Liver (tissue), 9 donors: Measurements from ENCODE around the gene SLC12A8. TPM values are rescaled to one million over a fixed set of nuclear protein-coding genes. Genes with fewer than 3 reads are reported as not detected.

ENCODE experiments used
- DNase-seq: peaks from one replicate; pipeline ENCODE4 v3.0.0-alpha.2; 2017; ENCODE audit warnings: low spot score
- H3K27ac ChIP-seq, 2 donors: one replicate each; pipeline ENCODE4 v1.7.0; 2013; ENCODE audit warnings: inconsistent platforms in 2 of 2, low read length in 2 of 2, control low read depth in 1 of 2, low read depth in 1 of 2, mild to moderate bottlenecking in 1 of 2
- H3K27me3 ChIP-seq, 4 donors: one replicate each; pipeline versions ENCODE4 v1.6.1 to v1.7.0; 2013; ENCODE audit warnings: low read length in 3 of 4, inconsistent platforms in 1 of 4, mild to moderate bottlenecking in 1 of 4, moderate library complexity in 1 of 4; ENCODE audit not compliant: control insufficient read depth in 4 of 4, insufficient read depth in 4 of 4
- H3K36me3 ChIP-seq, 4 donors: one replicate each; pipeline versions ENCODE4 v1.6.1 to v1.7.0; 2013; ENCODE audit warnings: low read length in 3 of 4, mild to moderate bottlenecking in 3 of 4, low read depth in 1 of 4, moderate library complexity in 1 of 4; ENCODE audit not compliant: control insufficient read depth in 4 of 4, insufficient read depth in 3 of 4
- H3K4me1 ChIP-seq, 4 donors: one replicate each; pipeline versions ENCODE4 v1.6.1 to v1.7.0; 2013; ENCODE audit warnings: low read length in 3 of 4, mild to moderate bottlenecking in 3 of 4, moderate library complexity in 1 of 4; ENCODE audit not compliant: control insufficient read depth in 4 of 4, insufficient read depth in 4 of 4
- H3K4me3 ChIP-seq, 3 donors: one replicate each; pipeline versions ENCODE4 v1.6.1 to v1.7.0; 2013; ENCODE audit warnings: low read length in 3 of 3, control low read depth in 1 of 3, low read depth in 1 of 3, mild to moderate bottlenecking in 1 of 3
- H3K9ac ChIP-seq, 2 donors: one replicate each; pipeline ENCODE4 v1.7.0; 2013; ENCODE audit warnings: low read length in 2 of 2, mild to moderate bottlenecking in 2 of 2, moderate library complexity in 2 of 2, control low read depth in 1 of 2, low read depth in 1 of 2
- H3K9me3 ChIP-seq, 4 donors: one replicate each; pipeline versions ENCODE4 v1.6.1 to v1.7.0; 2013; ENCODE audit warnings: low read length in 3 of 4; ENCODE audit not compliant: control insufficient read depth in 4 of 4
- ATF3 ChIP-seq: IDR thresholded peaks from 2 replicates; pipeline ENCODE4 v1.6.1; 2016; ENCODE audit warnings: antibody characterized with exemption
- CTCF ChIP-seq: fragments of 150-350 bp; IDR thresholded peaks from 2 replicates; pipeline ENCODE4 v1.5.1; 2017; ENCODE audit warnings: improper control_type of control experiment, low read depth, low read length; ENCODE audit not compliant: missing input control
- EGR1 ChIP-seq, 2 donors: IDR thresholded peaks; 2 replicates each; pipeline ENCODE4 v1.6.1; 2016 to 2018; ENCODE audit warnings: antibody characterized with exemption in 2 of 2, low read depth in 2 of 2
- FOXA1 ChIP-seq: IDR thresholded peaks from 2 replicates; pipeline ENCODE4 v1.6.1; 2016; ENCODE audit warnings: antibody characterized with exemption
- FOXA2 ChIP-seq: IDR thresholded peaks from 2 replicates; pipeline ENCODE4 v1.6.1; 2016; ENCODE audit warnings: antibody characterized with exemption
- GABPA ChIP-seq, 2 donors: IDR thresholded peaks in 1 of 2; conservative IDR thresholded peaks in 1 of 2; 2 replicates each; pipeline ENCODE4 v1.6.1; 2016; ENCODE audit warnings: antibody characterized with exemption in 2 of 2, mild to moderate bottlenecking in 1 of 2, moderate library complexity in 1 of 2
- HNF4A ChIP-seq, 2 donors: conservative IDR thresholded peaks; 2 replicates each; pipeline ENCODE4 v1.6.1; 2016; ENCODE audit warnings: antibody characterized with exemption in 2 of 2, mild to moderate bottlenecking in 2 of 2
- HNF4G ChIP-seq: IDR thresholded peaks from 2 replicates; pipeline ENCODE4 v1.6.1; 2016; ENCODE audit warnings: antibody characterized with exemption
- MAX ChIP-seq: IDR thresholded peaks from 2 replicates; pipeline ENCODE4 v1.6.1; 2016; ENCODE audit warnings: antibody characterized with exemption
- RAD21 ChIP-seq, 2 donors: IDR thresholded peaks; 2 replicates each; pipeline ENCODE4 v1.6.1; 2016; ENCODE audit warnings: antibody characterized with exemption in 2 of 2, mild to moderate bottlenecking in 2 of 2
- REST ChIP-seq: IDR thresholded peaks from 2 replicates; pipeline ENCODE4 v1.6.1; 2016; ENCODE audit warnings: antibody characterized with exemption, mild to moderate bottlenecking
- RXRA ChIP-seq, 2 donors: IDR thresholded peaks; 2 replicates each; pipeline ENCODE4 v1.6.1; 2017 to 2018; ENCODE audit warnings: antibody characterized with exemption in 2 of 2, mild to moderate bottlenecking in 1 of 2
- SP1 ChIP-seq: IDR thresholded peaks from 2 replicates; pipeline ENCODE4 v1.6.1; 2018; ENCODE audit warnings: antibody characterized with exemption, mild to moderate bottlenecking
- TAF1 ChIP-seq: conservative IDR thresholded peaks from 2 replicates; pipeline ENCODE4 v1.6.1; 2016; ENCODE audit warnings: antibody characterized with exemption, mild to moderate bottlenecking
- YY1 ChIP-seq: IDR thresholded peaks from 2 replicates; pipeline ENCODE4 v1.6.1; 2016; ENCODE audit warnings: antibody characterized with exemption, mild to moderate bottlenecking
- WGBS: extraction: QIAGEN DNeasy Blood & Tissue Kit; methylation state at CpG from one replicate; pipeline ENCODE4 v1.1.7; 2013; 5-methylcytosine and 5-hydroxymethylcytosine counted together
- polyA plus RNA-seq, 2 donors: library from polyadenylated mRNA; stranded (reverse) in 1 of 2; unstranded in 1 of 2; fragments of 200-250 nt in 1 of 2; fragments of >200 nt in 1 of 2; fragmentation: Nextera tagmentation in 1 of 2; extraction: Ambion mirVana in 1 of 2; gene quantifications; one replicate each; pipeline versions ENCODE4 v1.2.1 to v1.2.3, GENCODE V29; 2013 to 2015
- total RNA-seq, 2 donors: library from RNA; depleted of rRNA; stranded (reverse); fragments of >200 nt; gene quantifications; one replicate each; pipeline ENCODE4 v1.2.3, GENCODE V29; 2014
- donor health status: healthy.
- donor health status: healthy.
- donor health status: healthy.
- donor health status: healthy.
- donor health status: healthy.

The SLC12A8 gene
- total and polyA plus RNA-seq, 4 donors, result 2.7 to 20.3 (median 5.5) TPM

- no peak for TF ChIP-seq MAX
- TF ChIP-seq FOXA2, result no peak
- TF ChIP-seq HNF4A (conservative IDR thresholded peaks at IDR 0.05), result no peak
- Histone ChIP-seq H3K27ac (no peak overlapping the region), H3K36me3 (no peaks in the 10 kb centered on the region), H3K9me3 (no peaks in the 10 kb centered on the region), H3K4me1 (peaks cover 0 to 27% (median 18%) of the 10 kb centered on the region in 4 donors), H3K4me3 (no peak overlapping the region), H3K9ac (no peak overlapping the region), H3K27me3 (no peaks in the 10 kb centered on the region)
- DNase-seq, result no peak
- 95% methylated on average over 6 of the region's 6 CpGs for WGBS
Observed at GRCh38 chr3:125050488-125051090, 162.0 kb downstream of the SLC12A8 start.

- no peak for DNase-seq
- H3K9me3 ChIP-seq, result no peaks in the 10 kb centered on the region
- no peak overlapping the region for H3K27ac ChIP-seq
- H3K4me1 ChIP-seq, result peaks cover 0 to 9% (median 4%) of the 10 kb centered on the region in 4 donors
- 96% methylated on average over 3 of the region's 3 CpGs for WGBS
- no peaks in the 10 kb centered on the region for H3K36me3 ChIP-seq
- H3K27me3 ChIP-seq, result no peaks in the 10 kb centered on the region
- TF ChIP-seq EGR1 (IDR thresholded peaks at IDR 0.05; ENCODE audit: low read depth in 2 of 2), result no peak
- no peak for TF ChIP-seq GABPA (IDR thresholded peaks at IDR 0.05 in 1 of 2, conservative IDR thresholded peaks at IDR 0.05 in 1 of 2)
- TF ChIP-seq RXRA (IDR thresholded peaks at IDR 0.05), result no peak
- TF ChIP-seq CTCF, result no peak
- TF ChIP-seq FOXA2, result no peak
- no peak for TF ChIP-seq RAD21 (IDR thresholded peaks at IDR 0.05)
- no peak for TF ChIP-seq SP1
- TF ChIP-seq ATF3, result no peak
- TF ChIP-seq YY1, result no peak
- TF ChIP-seq REST, result no peak
- no peak overlapping the region for H3K4me3 ChIP-seq
- H3K9ac ChIP-seq, result no peak overlapping the region
Observed at GRCh38 chr3:125048282-125048681, 164.3 kb downstream of the SLC12A8 start.

GRCh38 chr3:125045965-125046364 lies 166.6 kb downstream of the SLC12A8 start:
- no peak for DNase-seq
- no peak overlapping the region for H3K9ac ChIP-seq
- H3K27me3 ChIP-seq, result no peaks in the 10 kb centered on the region
- H3K4me3 ChIP-seq, result no peak overlapping the region
- H3K36me3 ChIP-seq, result no peaks in the 10 kb centered on the region
- H3K4me1 ChIP-seq, result peaks cover 0 to 7% (median 0%) of the 10 kb centered on the region in 4 donors
- no peaks in the 10 kb centered on the region for H3K9me3 ChIP-seq
- no peak overlapping the region for H3K27ac ChIP-seq
- WGBS, result 79% methylated on average over 2 of the region's 2 CpGs
- no peak for TF ChIP-seq FOXA1
- TF ChIP-seq TAF1, result no peak
- no peak for TF ChIP-seq RAD21 (IDR thresholded peaks at IDR 0.05)
- TF ChIP-seq HNF4A (conservative IDR thresholded peaks at IDR 0.05), result no peak
- TF ChIP-seq FOXA2, result no peak
- no peak for TF ChIP-seq MAX
- TF ChIP-seq REST, result no peak
- no peak for TF ChIP-seq HNF4G
